Measurements from ENCODE around the gene SLC50A1.

Gene SLC50A1

DNA sequence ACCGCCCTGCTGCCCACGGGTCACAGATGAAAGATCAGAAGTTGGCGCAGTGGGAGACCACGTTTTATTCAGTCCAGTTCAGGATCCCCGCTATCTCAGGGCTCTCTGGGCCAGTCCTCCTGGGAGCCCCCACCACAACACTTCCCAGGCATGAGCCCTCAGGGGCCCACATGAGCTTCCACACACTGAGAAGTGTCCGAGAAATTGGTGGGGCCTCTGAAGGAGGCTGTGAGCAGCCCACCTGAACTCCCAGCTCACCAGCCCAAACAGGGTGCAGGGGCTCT, 50.1 kb downstream of the SLC50A1 start:
- no peak for DNase-seq

DNA sequence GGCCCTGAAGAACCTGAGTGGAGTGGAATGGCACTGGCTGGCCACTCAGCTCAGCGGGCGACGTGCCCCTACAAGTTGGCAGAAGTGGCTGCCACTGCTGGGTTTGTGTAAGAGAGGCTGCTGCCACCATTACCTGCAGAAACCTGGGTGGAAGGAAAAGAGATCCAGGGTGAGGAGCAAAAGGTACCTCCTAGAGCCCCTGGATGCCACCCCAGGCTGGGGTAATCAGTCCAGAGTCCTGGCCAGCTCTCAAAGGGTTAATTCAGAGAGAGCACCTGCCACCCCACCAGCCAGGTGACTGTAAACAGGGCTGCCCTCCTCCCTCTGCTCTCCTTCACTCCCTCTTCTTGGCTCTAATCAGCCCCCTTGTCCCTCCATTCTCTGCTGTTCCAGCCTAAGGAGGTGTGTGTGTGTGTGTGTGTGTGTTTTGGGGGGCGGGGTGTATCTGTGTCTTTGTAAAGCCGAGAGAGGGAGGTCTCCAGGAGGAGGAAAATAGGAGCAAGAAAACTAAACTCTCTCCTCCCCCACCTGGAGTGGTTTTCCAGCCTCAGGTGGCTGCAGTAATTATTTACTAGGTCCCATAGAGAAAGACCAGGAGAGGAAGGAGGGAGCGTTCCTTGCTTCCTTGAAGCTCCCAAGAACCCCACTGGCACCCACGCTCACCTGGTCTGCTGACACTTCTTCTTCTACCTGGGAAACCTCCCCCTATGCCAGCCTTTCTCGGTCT, 50.6 kb downstream of the SLC50A1 start:
- no peak for DNase-seq

GRCh38 chr1:155186794-155187455, 51.3 kb downstream of the SLC50A1 start:
- no peak for DNase-seq

DNA sequence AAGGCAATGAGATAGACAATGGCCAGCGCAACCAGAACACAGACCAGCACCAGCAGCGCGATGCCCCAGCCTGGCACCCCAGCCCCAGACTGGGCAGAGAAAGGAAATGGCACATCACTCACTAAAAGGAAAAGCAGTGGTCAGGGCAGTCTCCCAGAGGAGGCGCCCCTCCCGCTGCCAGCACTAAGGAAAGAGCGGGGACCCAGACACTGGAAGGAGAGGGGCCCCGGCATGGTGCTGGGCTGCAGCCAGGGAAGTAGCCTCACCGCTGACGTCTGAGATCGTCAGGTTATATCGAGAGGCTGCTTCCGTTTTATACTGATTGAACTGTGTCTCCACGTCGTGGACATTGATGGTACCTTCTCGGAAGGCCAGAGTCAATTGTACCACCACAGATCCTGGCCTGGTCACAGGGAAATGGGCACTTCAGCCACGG, 51.8 kb downstream of the SLC50A1 start:
- DNase-seq = no peak

DNA sequence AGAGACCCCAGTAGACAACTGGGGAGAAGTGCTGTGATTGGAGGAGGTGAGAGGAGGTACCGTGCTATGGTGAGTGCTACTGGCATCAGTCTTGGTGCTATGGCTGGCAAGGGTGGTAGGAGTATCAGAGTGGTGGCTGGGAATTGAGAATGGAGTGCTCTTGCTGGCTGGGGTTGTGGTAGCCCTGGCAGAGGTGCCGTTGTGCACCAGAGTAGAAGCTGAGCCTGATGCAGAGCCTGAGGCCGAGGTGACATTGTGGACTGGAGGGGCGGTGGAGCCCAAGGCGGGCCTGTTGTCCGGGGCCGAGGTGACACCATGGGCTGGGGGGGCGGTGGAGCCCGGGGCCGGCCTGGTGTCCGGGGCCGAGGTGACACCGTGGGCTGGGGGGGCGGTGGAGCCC, 52.6 kb downstream of the SLC50A1 start:
- no peak for DNase-seq

Measured in NCI-H524 (cell line).